ENCODE data around the gene RCN2.

GRCh38 chr15:76978522-76979330 is 47.2 kb downstream of the RCN2 start:
- TF ChIP-seq POLR2A (IDR thresholded peaks at IDR 0.05; ENCODE audit: low read depth, low read length) (no peak), POLR2AphosphoS5 (IDR thresholded peaks at IDR 0.05; ENCODE audit: low read depth, low read length) (no peak)

Measured in GM12892 (cell line).